A673 (cell line): ENCODE data around the gene ARL13A.

Experiments
- CTCF ChIP-seq: fragments of 300-800, 200-600 bp; sonication (generic); conservative IDR thresholded peaks from 2 replicates; pipeline ENCODE4 v1.5.1; 2017; ENCODE audit warnings: low read depth, mild to moderate bottlenecking, antibody characterized with exemption, low read length, moderate library complexity, mixed read lengths
- EZH2 ChIP-seq: fragments of 200-600 bp; sonication (generic); IDR thresholded peaks from 2 replicates; pipeline ENCODE4 v1.6.1; 2017; ENCODE audit warnings: borderline replicate concordance, low read depth, mild to moderate bottlenecking, mixed read lengths, antibody characterized with exemption, low read length; ENCODE audit not compliant: poor library complexity, severe bottlenecking

GRCh38 chrX:100969408-100969807 lies at the start of gene ARL13A:
- TF ChIP-seq EZH2 (no peak), CTCF (no peak)
